HepG2 (cell line): ENCODE results near the gene FLAD1. TPM values are rescaled to one million over a fixed set of nuclear protein-coding genes. Genes with fewer than 3 reads are reported as not detected.
A peak's percentile ranks its signal among the peaks of the same experiment; 100 is the strongest.

Experiments
- ARNTL ChIP-seq: sonication (generic); formaldehyde crosslinking; IDR thresholded peaks from 2 replicates; pipeline ENCODE4 v1.4.0; 2020; ENCODE audit warnings: mild to moderate bottlenecking, missing genetic modification reagents
- ELF4 ChIP-seq: sonication (generic); formaldehyde crosslinking; IDR thresholded peaks from 2 replicates; pipeline ENCODE4 v1.5.0; 2020; ENCODE audit warnings: missing genetic modification reagents, mild to moderate bottlenecking, moderate library complexity, borderline replicate concordance
- FOXK2 ChIP-seq: fragments of 450-650 bp; IDR thresholded peaks from 2 replicates; pipeline ENCODE4 v1.6.1; 2016
- HNRNPUL1 ChIP-seq: fragments of 200-400 bp; formaldehyde crosslinking; IDR thresholded peaks from 2 replicates; pipeline ENCODE4 v1.6.1; 2017; ENCODE audit warnings: low read depth, mild to moderate bottlenecking, low read length, moderate library complexity
- KDM4B ChIP-seq: sonication (generic); formaldehyde crosslinking; IDR thresholded peaks from 2 replicates; pipeline ENCODE4 v1.4.0; 2020; ENCODE audit warnings: missing genetic modification reagents
- POGK ChIP-seq: sonication (generic); formaldehyde crosslinking; conservative IDR thresholded peaks from 2 replicates; pipeline ENCODE4 v1.8.0; 2022; ENCODE audit warnings: mild to moderate bottlenecking, moderate library complexity, missing genetic modification reagents
- RERE ChIP-seq: IDR thresholded peaks from 2 replicates; pipeline ENCODE4 v1.6.1; 2016; ENCODE audit warnings: low read depth, missing genetic modification reagents, missing compliant biosample characterization
- SNAI1 ChIP-seq: sonication (generic); formaldehyde crosslinking; IDR thresholded peaks from 2 replicates; pipeline ENCODE4 v1.5.0; 2020; ENCODE audit warnings: mild to moderate bottlenecking, missing genetic modification reagents, borderline replicate concordance
- ZFAT ChIP-seq: sonication (generic); formaldehyde crosslinking; conservative IDR thresholded peaks from 2 replicates; pipeline ENCODE4 v1.8.1; 2023; ENCODE audit warnings: missing genetic modification reagents, inconsistent platforms
- ZNF569 ChIP-seq: sonication (generic); formaldehyde crosslinking; IDR thresholded peaks from 2 replicates; pipeline ENCODE4 v1.5.0; 2020; ENCODE audit warnings: mild to moderate bottlenecking, missing genetic modification reagents, moderate library complexity, borderline replicate concordance
- ZNF574 ChIP-seq: sonication (generic); formaldehyde crosslinking; IDR thresholded peaks from 2 replicates; pipeline ENCODE4 v1.4.0; 2020; ENCODE audit warnings: missing genetic modification reagents
- ZNF597 ChIP-seq: sonication (generic); formaldehyde crosslinking; IDR thresholded peaks from 2 replicates; pipeline ENCODE4 v1.5.0; 2020; ENCODE audit warnings: missing genetic modification reagents
- ZNF737 ChIP-seq: sonication (generic); formaldehyde crosslinking; IDR thresholded peaks from 2 replicates; pipeline ENCODE4 v1.5.0; 2020; ENCODE audit warnings: missing genetic modification reagents, mild to moderate bottlenecking, borderline replicate concordance
- ZNF770 ChIP-seq: sonication (generic); formaldehyde crosslinking; IDR thresholded peaks from 2 replicates; pipeline ENCODE4 v1.5.0; 2020; ENCODE audit warnings: mild to moderate bottlenecking, missing genetic modification reagents
- polyA plus RNA-seq, 8 experiments: library from polyadenylated mRNA; depleted of rRNA in 3 of 8; stranded (reverse) in 7 of 8; unstranded in 1 of 8; fragments of >200 nt; fragmentation: Illumina TruSeq in 4 of 8; extraction: Trizol in 4 of 8; gene quantifications; 2 replicates each; pipeline versions ENCODE4 v1.2.1 to v1.2.3, GENCODE V29; 2011 to 2016; ENCODE audit warnings: low read depth in 4 of 8, missing spikeins in 1 of 8, mixed read lengths in 1 of 8; ENCODE audit not compliant: insufficient read depth in 1 of 8
- total RNA-seq, 5 experiments: library from RNA; depleted of rRNA; stranded (reverse); fragments of >200 nt; fragmentation: Illumina TruSeq; extraction: Trizol; gene quantifications; 2 replicates each; pipeline ENCODE4 v1.2.3, GENCODE V29; 2016; ENCODE audit warnings: low read depth in 1 of 5

FLAD1 gene
- total and polyA plus RNA-seq, 2 of the 13 experiments (the other 11 are each of a cell fraction or from before 2014, with no cell fraction given) = 25.9 to 32.8 TPM

GRCh38 chr1:155017041-155017945, 34.1 kb downstream of the FLAD1 start (continued):
- peak; percentile 53; the same call in 1 of the 2 replicates for TF ChIP-seq RERE
- peak; percentile 77 for TF ChIP-seq ZNF574 (CRISPR knock-in tag)
- no peak; the same call in 1 of the 2 replicates for TF ChIP-seq ELF4 (CRISPR knock-in tag)
- TF ChIP-seq ZNF597 (CRISPR knock-in tag) = no peak
- peak; percentile 34; the same call in 1 of the 2 replicates for TF ChIP-seq ARNTL (CRISPR knock-in tag)
- peak; percentile 96 for TF ChIP-seq POGK (CRISPR knock-in tag)
- TF ChIP-seq ZFAT (CRISPR knock-in tag) = no peak
- peak; percentile 67 for TF ChIP-seq ZNF770
- peak; percentile 88; the same call in 1 of the 2 replicates for TF ChIP-seq KDM4B
- no peak for TF ChIP-seq FOXK2
- TF ChIP-seq ZNF569 (CRISPR knock-in tag) = no peak
- TF ChIP-seq ZNF737 = no peak
- TF ChIP-seq SNAI1 = 0 out of 2 replicates have a peak, but pooled peaks have one; percentile 22
- TF ChIP-seq HNRNPUL1 = 0 out of 2 replicates have a peak, but pooled peaks have one; percentile 29
